K562 (cell line): ENCODE measurements around the gene HEATR3. TPM values are rescaled to one million over a fixed set of nuclear protein-coding genes. Genes with fewer than 3 reads are reported as not detected.

Source experiments
- BRD4 ChIP-seq: fragments of 200-600 bp; sonication (generic); IDR thresholded peaks from 2 replicates; pipeline ENCODE4 v1.6.1; 2017; ENCODE audit warnings: inconsistent platforms
- CAMTA2 ChIP-seq: fragments of 250-450 bp; sonication (Bioruptor Pico); conservative IDR thresholded peaks from 2 replicates; pipeline ENCODE4 v1.5.1; 2022
- EGR1 ChIP-seq: fragments of 450-650 bp; conservative IDR thresholded peaks from 2 replicates; pipeline ENCODE4 v1.6.1; 2017; ENCODE audit warnings: mild to moderate bottlenecking
- ELF4 ChIP-seq: fragments of 450-650 bp; formaldehyde crosslinking; IDR thresholded peaks from 2 replicates; pipeline ENCODE4 v1.4.0; 2022; ENCODE audit warnings: missing genetic modification characterization
- JUN ChIP-seq, 2 experiments: sonication (generic) in 1 of 2; formaldehyde crosslinking in 1 of 2; IDR thresholded peaks; 2 replicates each; pipeline versions ENCODE4 v1.6.1 to v1.8.0; 2012 to 2022; ENCODE audit warnings: borderline replicate concordance in 2 of 2, mild to moderate bottlenecking in 2 of 2, improper control_type of control experiment in 1 of 2, low read depth in 1 of 2, low read length in 1 of 2, missing genetic modification reagents in 1 of 2
- MCM5 ChIP-seq: fragments of 450-650 bp; IDR thresholded peaks from 2 replicates; pipeline ENCODE4 v1.6.1; 2016; ENCODE audit warnings: low read depth
- MGA ChIP-seq: fragments of 450-650 bp; IDR thresholded peaks from 2 replicates; pipeline ENCODE4 v1.6.1; 2016; ENCODE audit warnings: mild to moderate bottlenecking, moderate library complexity
- NR2C2 ChIP-seq, 2 experiments: fragments of 200-800 bp in 1 of 2; sonication (Bioruptor generic) in 1 of 2; sonication (generic) in 1 of 2; formaldehyde crosslinking in 1 of 2; IDR thresholded peaks; 2 replicates each; pipeline versions ENCODE4 v1.6.1 to v1.8.0; 2016 to 2022; ENCODE audit warnings: mild to moderate bottlenecking in 1 of 2, missing compliant biosample characterization in 1 of 2, missing genetic modification characterization in 1 of 2, missing genetic modification reagents in 1 of 2
- SMAD4 ChIP-seq: fragments of 250-450 bp; sonication (Bioruptor Pico); conservative IDR thresholded peaks from 2 replicates; pipeline ENCODE4 v1.8.0; 2021; ENCODE audit warnings: inconsistent platforms, mild to moderate bottlenecking, moderate library complexity
- SMARCA5 ChIP-seq: fragments of 450-650 bp; IDR thresholded peaks from 2 replicates; pipeline ENCODE4 v1.6.1; 2016
- U2AF1 ChIP-seq: fragments of 200-400 bp; formaldehyde crosslinking; optimal IDR thresholded peaks from 2 replicates; pipeline ENCODE3; 2017; ENCODE audit warnings: mild to moderate bottlenecking, low read depth, low read length, moderate library complexity
- ZBTB7A ChIP-seq: IDR thresholded peaks from 2 replicates; pipeline ENCODE4 v1.6.1; 2011; ENCODE audit warnings: low read depth, mild to moderate bottlenecking, low read length, moderate library complexity, borderline replicate concordance; ENCODE audit not compliant: control insufficient read depth
- ZFP36 ChIP-seq: fragments of 150-350 bp; IDR thresholded peaks from 2 replicates; pipeline ENCODE4 v1.6.1; 2018; ENCODE audit warnings: low read length, low read depth; ENCODE audit not compliant: partially characterized antibody
- ZFX ChIP-seq: sonication (generic); formaldehyde crosslinking; IDR thresholded peaks from 2 replicates; pipeline ENCODE4 v1.8.0; 2022; ENCODE audit warnings: mild to moderate bottlenecking, missing genetic modification reagents, moderate library complexity
- ZNF134 ChIP-seq: fragments of 250-450 bp; sonication (Bioruptor Pico); conservative IDR thresholded peaks from 2 replicates; pipeline ENCODE4 v1.4.0; 2020
- ZNF766 ChIP-seq: fragments of 200-800 bp; sonication (Bioruptor generic); conservative IDR thresholded peaks from 2 replicates; pipeline ENCODE4 v1.6.1; 2016; ENCODE audit warnings: missing genetic modification characterization, missing compliant biosample characterization
- polyA plus RNA-seq, 8 experiments: library from polyadenylated mRNA; depleted of rRNA in 4 of 8; stranded (reverse) in 5 of 8; unstranded in 3 of 8; fragments of >200 nt; fragmentation: Nextera tagmentation in 2 of 8; fragmentation: Illumina TruSeq in 1 of 8; extraction: Ambion mirVana in 2 of 8; extraction: Trizol in 1 of 8; gene quantifications; 2 replicates each; pipeline versions ENCODE4 v1.2.1 to v1.2.3, GENCODE V29; 2011 to 2014; ENCODE audit warnings: inconsistent platforms in 1 of 8, missing spikeins in 1 of 8
- total RNA-seq, 7 experiments: library from RNA; depleted of rRNA in 6 of 7; stranded (reverse); fragments of >200 nt in 6 of 7; fragmentation: Illumina TruSeq in 2 of 7; extraction: Trizol in 2 of 7; gene quantifications; 2 replicates each; pipeline versions ENCODE4 v1.2.1 to v1.2.3, GENCODE V29; 2011 to 2021; ENCODE audit warnings: low replicate concordance in 1 of 7
- TF ChIP-seq, protein P1 (sequence below): fragments of 450-650 bp; formaldehyde crosslinking; conservative IDR thresholded peaks from 2 replicates; pipeline ENCODE4 v1.4.0; 2022; ENCODE audit warnings: mild to moderate bottlenecking, missing genetic modification characterization

Gene HEATR3
- total and polyA plus RNA-seq, 9 of the 15 experiments (the other 6 are each of a cell fraction or from before 2014, with no cell fraction given) = 1.7 to 30.2 (median 18.8) TPM

DNA sequence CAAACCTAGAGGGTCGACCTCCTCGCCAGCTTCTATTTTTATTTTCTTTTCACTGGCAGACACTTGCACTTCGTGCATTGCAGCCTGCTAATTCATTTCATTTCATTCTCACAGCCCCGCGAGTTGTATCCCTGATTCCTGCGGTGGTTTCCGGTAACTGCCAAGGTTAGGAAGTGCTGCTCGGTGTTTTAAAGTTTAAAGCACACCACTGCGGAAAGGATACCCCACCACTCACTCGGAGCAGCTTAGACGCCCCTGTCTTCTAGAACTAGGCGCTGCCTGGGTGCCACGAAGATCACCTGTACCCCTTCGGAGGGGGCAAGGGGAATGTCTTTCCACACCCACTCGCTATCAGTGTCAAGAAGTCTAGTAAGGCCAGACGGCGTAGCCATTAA lies 40.2 kb upstream of the HEATR3 start (continued):
- TF ChIP-seq MGA (no peak), JUN (IDR thresholded peaks at IDR 0.05; ENCODE audit: borderline replicate concordance, low read depth, low read length) (no peak), JUN (CRISPR knock-in tag; IDR thresholded peaks at IDR 0.05; ENCODE audit: borderline replicate concordance) (no peak), ZNF766 (CRISPR knock-in tag) (no peak), NR2C2 (CRISPR knock-in tag; IDR thresholded peaks at IDR 0.05) (no peak), NR2C2 (tag; IDR thresholded peaks at IDR 0.05) (peak; percentile 1; the same call in 1 of the 2 replicates), ZNF134 (no peak), CAMTA2 (CRISPR knock-in tag) (no peak), ZBTB7A (0 out of 2 replicates have a peak, but pooled peaks have one; percentile 1), U2AF1 (no peak), ELF4 (CRISPR knock-in tag) (no peak), SMAD4 (CRISPR knock-in tag) (no peak), ZFP36 (no peak), SMARCA5 (no peak), BRD4 (no peak), MCM5 (no peak), EGR1 (0 out of 2 replicates have a peak, but pooled peaks have one; percentile 7), ZFX (peak; percentile 39; the same call in 1 of the 2 replicates)
- TF ChIP-seq, protein P1, sequence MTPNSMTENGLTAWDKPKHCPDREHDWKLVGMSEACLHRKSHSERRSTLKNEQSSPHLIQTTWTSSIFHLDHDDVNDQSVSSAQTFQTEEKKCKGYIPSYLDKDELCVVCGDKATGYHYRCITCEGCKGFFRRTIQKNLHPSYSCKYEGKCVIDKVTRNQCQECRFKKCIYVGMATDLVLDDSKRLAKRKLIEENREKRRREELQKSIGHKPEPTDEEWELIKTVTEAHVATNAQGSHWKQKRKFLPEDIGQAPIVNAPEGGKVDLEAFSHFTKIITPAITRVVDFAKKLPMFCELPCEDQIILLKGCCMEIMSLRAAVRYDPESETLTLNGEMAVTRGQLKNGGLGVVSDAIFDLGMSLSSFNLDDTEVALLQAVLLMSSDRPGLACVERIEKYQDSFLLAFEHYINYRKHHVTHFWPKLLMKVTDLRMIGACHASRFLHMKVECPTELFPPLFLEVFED (CRISPR knock-in tag) = no peak
